ENCODE data around the gene CNNM4.

GRCh38 chr2:96806468-96807126, 45.9 kb downstream of the CNNM4 start:
- TF ChIP-seq USF1 (CRISPR knock-in tag; IDR thresholded peaks at IDR 0.05) (no peak), CTCF (IDR thresholded peaks at IDR 0.05) (no peak), ZNF423 (CRISPR knock-in tag; IDR thresholded peaks at IDR 0.05) (no peak), CREM (CRISPR knock-in tag; IDR thresholded peaks at IDR 0.05) (no peak), ELF4 (CRISPR knock-in tag; IDR thresholded peaks at IDR 0.05; ENCODE audit: low read depth) (no peak), ETV6 (CRISPR knock-in tag; IDR thresholded peaks at IDR 0.05) (no peak), TEAD4 (CRISPR knock-in tag; IDR thresholded peaks at IDR 0.05) (no peak), USF2 (CRISPR knock-in tag; IDR thresholded peaks at IDR 0.05) (no peak), ZNF121 (CRISPR knock-in tag; IDR thresholded peaks at IDR 0.05) (no peak), MAX (CRISPR knock-in tag; IDR thresholded peaks at IDR 0.05) (no peak), ATF3 (CRISPR knock-in tag; conservative IDR thresholded peaks at IDR 0.05) (no peak), SOX15 (CRISPR knock-in tag; IDR thresholded peaks at IDR 0.05) (no peak), E2F1 (CRISPR knock-in tag; IDR thresholded peaks at IDR 0.05) (no peak)

All from WTC11 (cell line).